Heart left ventricle (tissue), 13 donors: ENCODE measurements around the gene SULT1A4.
"Not testable (repeated sequence)": the region's sequence is repeated elsewhere in the genome, so short reads cannot be mapped to it uniquely, and the experiment has no call there.

ENCODE experiments used
- CTCF ChIP-seq, 12 donors: fragments of 200-600 bp; sonication (generic) in 4 of 12; IDR thresholded peaks; one replicate each; pipeline versions ENCODE4 v1.5.0 to v1.8.0; 2018 to 2022; ENCODE audit warnings: antibody characterized with exemption in 12 of 12, mild to moderate bottlenecking in 5 of 12
- POLR2A ChIP-seq, 2 donors: fragments of 450-650 bp; IDR thresholded peaks; one replicate each; pipeline ENCODE4 v1.6.1; 2017; ENCODE audit warnings: antibody characterized with exemption in 2 of 2, mild to moderate bottlenecking in 2 of 2, moderate library complexity in 2 of 2
- donor health status: ischemic (EF 13 %, LVEDD 7.1; RV severe dilation, severe dysfunction).
- donor health status: DM: no; HTN: yes; CAD: no.
- donor health status: DM: no; HTN: no; CAD: no.
- donor health status: ischemic (EF 25% LVEDD 6.9; RV normal size, moderate dysfunction).
- donor health status: ischemic (EF 25% LVEDD 5.7; RV mildly dilated, moderate dysfunction).
- donor health status: ischemic (EF 35%, LVEDD 5.7; RV mildly dilated, moderate dysfunction).
- donor health status: nonischemic (EF 11% LVEDD 7.7; RV severe dilation, severe dysfunction).
- donor health status: DM: yes; HTN: yes; CAD: no.
- donor health status: PGD.
- donor health status: ischemic (EF 29% LVEDD 5.4; RV normal size, mild dysfunction).
- donor health status: nonischemic (EF 23%, LVEDD 6.1; RV moderate dilation, normal function).

GRCh38 chr16:29482276-29482675 is 22.6 kb downstream of the SULT1A4 start:
- not testable (repeated sequence) for TF ChIP-seq CTCF, POLR2A (IDR thresholded peaks at IDR 0.05)
